WTC11 (cell line): ENCODE data around the gene TNRC18.

Experiments
- ATF3 ChIP-seq: sonication (generic); formaldehyde crosslinking; conservative IDR thresholded peaks from 2 replicates; pipeline ENCODE4 v1.8.1; 2022; ENCODE audit warnings: mild to moderate bottlenecking, missing genetic modification reagents
- CREB1 ChIP-seq: sonication (generic); formaldehyde crosslinking; IDR thresholded peaks from 2 replicates; pipeline ENCODE4 v1.8.0; 2023; ENCODE audit warnings: mild to moderate bottlenecking, missing genetic modification reagents
- CTCF ChIP-seq: fragments of 200-600 bp; IDR thresholded peaks from 2 replicates; pipeline ENCODE4 v1.8.0; 2022; ENCODE audit warnings: antibody characterized with exemption
- ETV6 ChIP-seq: sonication (generic); formaldehyde crosslinking; IDR thresholded peaks from 2 replicates; pipeline ENCODE4 v1.8.1; 2022; ENCODE audit warnings: mild to moderate bottlenecking, missing genetic modification reagents
- HMGA2 ChIP-seq: fragments of 250-450 bp; sonication (Bioruptor Pico); IDR thresholded peaks from 2 replicates; pipeline ENCODE4 v1.4.0; 2021; ENCODE audit warnings: mild to moderate bottlenecking, moderate library complexity
- MAX ChIP-seq: sonication (generic); formaldehyde crosslinking; IDR thresholded peaks from 2 replicates; pipeline ENCODE4 v1.8.0; 2022; ENCODE audit warnings: mild to moderate bottlenecking, missing genetic modification reagents
- MXD4 ChIP-seq: fragments of 250-450 bp; sonication (Bioruptor Pico); IDR thresholded peaks from 2 replicates; pipeline ENCODE4 v1.8.0; 2021; ENCODE audit warnings: mild to moderate bottlenecking, moderate library complexity, borderline replicate concordance
- NR1H2 ChIP-seq: sonication (generic); formaldehyde crosslinking; IDR thresholded peaks from 2 replicates; pipeline ENCODE4 v1.9.0; 2021; ENCODE audit warnings: mild to moderate bottlenecking, moderate library complexity, missing genetic modification reagents
- NR3C1 ChIP-seq: sonication (generic); formaldehyde crosslinking; conservative IDR thresholded peaks from 2 replicates; pipeline ENCODE4 v1.8.1; 2023; ENCODE audit warnings: low read depth, mild to moderate bottlenecking, missing genetic modification reagents
- OVOL2 ChIP-seq: fragments of 250-450 bp; sonication (Bioruptor Pico); IDR thresholded peaks from 2 replicates; pipeline ENCODE4 v1.9.0; 2021; ENCODE audit warnings: mild to moderate bottlenecking, borderline replicate concordance
- RORB ChIP-seq: fragments of 250-450 bp; sonication (Bioruptor Pico); IDR thresholded peaks from 2 replicates; pipeline ENCODE4 v1.9.0; 2021; ENCODE audit warnings: mild to moderate bottlenecking
- TF ChIP-seq, protein P1 (sequence below): sonication (generic); formaldehyde crosslinking; IDR thresholded peaks from 2 replicates; pipeline ENCODE4 v1.8.1; 2023; ENCODE audit warnings: mild to moderate bottlenecking, moderate library complexity, missing genetic modification reagents

- TF ChIP-seq MAX (CRISPR knock-in tag): no peak
- no peak for TF ChIP-seq NR1H2 (CRISPR knock-in tag)
- no peak for TF ChIP-seq CREB1 (CRISPR knock-in tag)
- TF ChIP-seq ETV6 (CRISPR knock-in tag): no peak
- no peak for TF ChIP-seq CTCF
- TF ChIP-seq ATF3 (CRISPR knock-in tag): no peak
- no peak for TF ChIP-seq OVOL2 (CRISPR knock-in tag)
- TF ChIP-seq, protein P1, sequence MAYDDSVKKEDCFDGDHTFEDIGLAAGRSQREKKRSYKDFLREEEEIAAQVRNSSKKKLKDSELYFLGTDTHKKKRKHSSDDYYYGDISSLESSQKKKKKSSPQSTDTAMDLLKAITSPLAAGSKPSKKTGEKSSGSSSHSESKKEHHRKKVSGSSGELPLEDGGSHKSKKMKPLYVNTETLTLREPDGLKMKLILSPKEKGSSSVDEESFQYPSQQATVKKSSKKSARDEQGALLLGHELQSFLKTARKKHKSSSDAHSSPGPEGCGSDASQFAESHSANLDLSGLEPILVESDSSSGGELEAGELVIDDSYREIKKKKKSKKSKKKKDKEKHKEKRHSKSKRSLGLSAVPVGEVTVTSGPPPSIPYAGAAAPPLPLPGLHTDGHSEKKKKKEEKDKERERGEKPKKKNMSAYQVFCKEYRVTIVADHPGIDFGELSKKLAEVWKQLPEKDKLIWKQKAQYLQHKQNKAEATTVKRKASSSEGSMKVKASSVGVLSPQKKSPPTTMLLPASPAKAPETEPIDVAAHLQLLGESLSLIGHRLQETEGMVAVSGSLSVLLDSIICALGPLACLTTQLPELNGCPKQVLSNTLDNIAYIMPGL (CRISPR knock-in tag): no peak
- no peak for TF ChIP-seq MXD4 (CRISPR knock-in tag)
- TF ChIP-seq NR3C1 (CRISPR knock-in tag): no peak
- TF ChIP-seq HMGA2 (CRISPR knock-in tag): no peak
- no peak for TF ChIP-seq RORB (CRISPR knock-in tag)
Observed at GRCh38 chr7:5284304-5285281, 139.0 kb downstream of the TNRC18 start.
